HL-60 (cell line): ENCODE data around the gene GOLGA3.
"Not testable (repeated sequence)": the region's sequence is repeated elsewhere in the genome, so short reads cannot be mapped to it uniquely, and the experiment has no call there.

Source experiments
- DNase-seq, 2 experiments: peaks; one replicate each; pipeline ENCODE4 v3.0.0-alpha.2; 2010 to 2020; ENCODE audit warnings: low read depth in 1 of 2, low spot score in 1 of 2
- H3K27ac ChIP-seq: fragments of 250-450 bp; sonication (Bioruptor Pico); replicated peaks from 2 replicates; pipeline ENCODE4 v1.5.1; 2020; ENCODE audit warnings: mild to moderate bottlenecking, moderate library complexity
- H3K27me3 ChIP-seq: fragments of 250-450 bp; sonication (Bioruptor Pico); 2 replicates; pipeline ENCODE4 v1.5.1; 2021; ENCODE audit warnings: mild to moderate bottlenecking, moderate library complexity; ENCODE audit not compliant: insufficient read depth, poor library complexity, severe bottlenecking
- H3K4me3 ChIP-seq: replicated peaks from 2 replicates; pipeline ENCODE4 v1.5.1; 2011; ENCODE audit warnings: mild to moderate bottlenecking, control low read depth, low read length; ENCODE audit not compliant: insufficient read depth
- GABPA ChIP-seq: IDR thresholded peaks from 2 replicates; pipeline ENCODE4 v1.6.1; 2012; ENCODE audit warnings: low read depth
- POLR2AphosphoS5 ChIP-seq: IDR thresholded peaks from 2 replicates; pipeline ENCODE4 v1.6.1; 2012; ENCODE audit warnings: low read depth
- REST ChIP-seq: IDR thresholded peaks from 2 replicates; pipeline ENCODE4 v1.6.1; 2012; ENCODE audit warnings: low read depth; ENCODE audit not compliant: insufficient replicate concordance
- SPI1 ChIP-seq: IDR thresholded peaks from 2 replicates; pipeline ENCODE4 v1.6.1; 2012; ENCODE audit warnings: low read depth, mild to moderate bottlenecking, borderline replicate concordance
- TF ChIP-seq, protein P1 (sequence below): IDR thresholded peaks from one replicate; pipeline ENCODE4 v1.5.1; 2011; ENCODE audit warnings: low read length, control low read depth, inconsistent platforms; ENCODE audit not compliant: insufficient read depth

The GOLGA3 gene

DNA sequence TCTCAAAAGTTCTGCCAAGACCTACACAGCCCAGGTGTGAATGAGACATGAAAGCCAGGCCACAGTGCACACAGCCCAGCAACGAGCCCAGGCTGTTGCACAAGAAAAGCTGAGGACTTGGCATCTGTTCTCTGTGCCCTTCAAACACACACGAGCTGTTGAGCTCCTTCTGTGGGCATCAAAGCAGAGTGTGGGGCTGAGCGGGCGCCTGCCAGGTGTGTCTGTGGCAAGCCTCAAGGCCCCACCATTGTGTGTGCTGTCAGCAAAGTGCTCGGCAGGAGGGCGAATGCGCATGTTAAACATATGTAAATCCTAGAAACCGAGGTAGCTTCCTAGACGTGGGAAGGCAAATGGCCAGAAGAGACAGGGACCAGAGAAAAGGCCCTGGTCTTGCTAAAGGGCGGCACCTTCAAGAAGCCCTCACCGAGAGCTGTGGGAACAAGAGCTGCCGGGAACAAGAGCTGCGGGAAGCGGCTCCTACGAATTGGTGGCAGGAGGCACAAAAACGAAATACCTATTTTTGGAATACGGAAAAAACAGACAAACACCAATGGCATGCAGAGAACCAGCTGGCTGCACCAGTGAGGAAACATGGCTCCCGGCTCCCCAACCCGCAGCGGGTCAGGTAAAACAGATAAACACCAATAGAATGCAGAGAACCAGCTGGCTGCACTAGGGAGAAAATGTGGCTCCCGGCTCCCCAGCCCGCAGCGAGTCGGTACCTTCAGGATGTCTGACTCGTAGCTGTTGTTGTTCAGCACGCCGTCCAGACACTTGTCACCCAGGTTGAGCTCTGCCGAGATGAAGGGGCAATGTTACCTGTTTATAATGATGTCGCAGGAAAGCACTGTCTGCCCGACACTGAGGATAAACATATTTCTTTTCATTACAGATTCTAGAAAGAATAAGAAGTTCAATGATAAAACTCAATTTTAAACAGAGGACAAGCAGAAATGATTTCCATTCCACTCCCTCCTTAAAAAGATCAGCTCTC lies 19.0 kb upstream of the GOLGA3 start:
- no peak overlapping the region for H3K27ac ChIP-seq

DNA sequence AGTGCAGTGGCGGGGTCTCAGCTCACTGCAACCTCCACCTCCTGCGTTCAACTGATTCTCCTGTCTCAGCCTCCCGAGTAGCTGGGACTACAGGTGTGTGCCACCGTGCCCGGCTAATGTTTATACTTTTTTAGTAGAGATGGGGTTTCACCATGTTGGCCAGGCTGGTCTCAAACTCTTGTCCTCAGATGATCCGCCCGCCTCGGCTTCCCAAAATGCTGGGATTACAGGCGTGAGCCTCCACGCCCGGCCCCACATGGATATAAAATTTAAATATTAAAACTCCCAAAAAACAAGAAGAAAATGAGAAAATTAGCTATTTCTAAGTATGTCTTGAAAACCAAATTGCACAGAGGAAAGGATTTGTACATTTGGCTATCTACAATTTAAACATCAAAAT lies 16.0 kb upstream of the GOLGA3 start:
- H3K27ac ChIP-seq, H3K27me3 ChIP-seq, DNase-seq, H3K4me3 ChIP-seq: not testable (repeated sequence)

More for the DNA sequence above, 19.0 kb upstream of the GOLGA3 start:
- Histone ChIP-seq H3K27me3 (no peaks in the 10 kb centered on the region), H3K4me3 (no peak overlapping the region)
- no peak for TF ChIP-seq GABPA
- no peak for TF ChIP-seq POLR2AphosphoS5
- TF ChIP-seq, protein P1, sequence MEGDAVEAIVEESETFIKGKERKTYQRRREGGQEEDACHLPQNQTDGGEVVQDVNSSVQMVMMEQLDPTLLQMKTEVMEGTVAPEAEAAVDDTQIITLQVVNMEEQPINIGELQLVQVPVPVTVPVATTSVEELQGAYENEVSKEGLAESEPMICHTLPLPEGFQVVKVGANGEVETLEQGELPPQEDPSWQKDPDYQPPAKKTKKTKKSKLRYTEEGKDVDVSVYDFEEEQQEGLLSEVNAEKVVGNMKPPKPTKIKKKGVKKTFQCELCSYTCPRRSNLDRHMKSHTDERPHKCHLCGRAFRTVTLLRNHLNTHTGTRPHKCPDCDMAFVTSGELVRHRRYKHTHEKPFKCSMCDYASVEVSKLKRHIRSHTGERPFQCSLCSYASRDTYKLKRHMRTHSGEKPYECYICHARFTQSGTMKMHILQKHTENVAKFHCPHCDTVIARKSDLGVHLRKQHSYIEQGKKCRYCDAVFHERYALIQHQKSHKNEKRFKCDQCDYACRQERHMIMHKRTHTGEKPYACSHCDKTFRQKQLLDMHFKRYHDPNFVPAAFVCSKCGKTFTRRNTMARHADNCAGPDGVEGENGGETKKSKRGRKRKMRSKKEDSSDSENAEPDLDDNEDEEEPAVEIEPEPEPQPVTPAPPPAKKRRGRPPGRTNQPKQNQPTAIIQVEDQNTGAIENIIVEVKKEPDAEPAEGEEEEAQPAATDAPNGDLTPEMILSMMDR, result no peak
- no peak for TF ChIP-seq REST
- no peak for TF ChIP-seq SPI1
- no peak for DNase-seq

GRCh38 chr12:132842449-132843045 lies 13.9 kb upstream of the GOLGA3 start:
- TF ChIP-seq SPI1 (no peak), POLR2AphosphoS5 (no peak), GABPA (no peak), REST (no peak)
- TF ChIP-seq, protein P1, result no peak
- DNase-seq, result no peak
- Histone ChIP-seq H3K27ac (no peak overlapping the region), H3K4me3 (no peak overlapping the region), H3K27me3 (no peaks in the 10 kb centered on the region)

- no peak for DNase-seq
- Histone ChIP-seq H3K4me3 (no peak overlapping the region), H3K27me3 (no peaks in the 10 kb centered on the region), H3K27ac (no peak overlapping the region)
- TF ChIP-seq, protein P1, result no peak
- TF ChIP-seq GABPA (no peak), SPI1 (no peak), POLR2AphosphoS5 (no peak), REST (no peak)
These were observed 12.5 kb upstream of the GOLGA3 start for GRCh38 chr12:132841151-132841550.
